ENCODE data around the gene TMEM242.
"Not testable (repeated sequence)": the region's sequence is repeated elsewhere in the genome, so short reads cannot be mapped to it uniquely, and the experiment has no call there.

TMEM242 gene

DNA sequence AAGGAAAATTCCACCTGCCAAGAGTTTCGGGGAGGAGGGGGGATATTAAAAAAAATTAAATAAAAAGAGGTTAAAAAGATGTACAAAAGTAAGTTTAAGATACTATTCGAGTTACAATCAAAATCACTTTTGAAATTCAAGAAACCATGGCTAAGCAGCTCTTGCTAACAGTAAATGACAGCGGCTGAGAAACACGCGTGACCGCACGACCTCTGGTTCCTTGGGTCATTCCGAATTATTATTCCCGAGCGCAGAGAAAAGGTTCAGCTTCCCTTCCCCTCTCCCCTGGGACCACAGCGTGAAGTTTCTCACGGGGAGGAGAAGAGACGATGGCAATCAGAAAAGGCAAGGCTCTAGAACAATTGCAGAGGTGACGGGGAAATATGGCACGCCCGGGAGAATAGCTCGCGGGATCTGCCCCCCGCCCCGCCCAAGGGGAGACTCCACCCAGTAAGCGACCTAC lies 496 bp downstream of the TMEM242 start:
- DNase-seq, result no peak

DNA sequence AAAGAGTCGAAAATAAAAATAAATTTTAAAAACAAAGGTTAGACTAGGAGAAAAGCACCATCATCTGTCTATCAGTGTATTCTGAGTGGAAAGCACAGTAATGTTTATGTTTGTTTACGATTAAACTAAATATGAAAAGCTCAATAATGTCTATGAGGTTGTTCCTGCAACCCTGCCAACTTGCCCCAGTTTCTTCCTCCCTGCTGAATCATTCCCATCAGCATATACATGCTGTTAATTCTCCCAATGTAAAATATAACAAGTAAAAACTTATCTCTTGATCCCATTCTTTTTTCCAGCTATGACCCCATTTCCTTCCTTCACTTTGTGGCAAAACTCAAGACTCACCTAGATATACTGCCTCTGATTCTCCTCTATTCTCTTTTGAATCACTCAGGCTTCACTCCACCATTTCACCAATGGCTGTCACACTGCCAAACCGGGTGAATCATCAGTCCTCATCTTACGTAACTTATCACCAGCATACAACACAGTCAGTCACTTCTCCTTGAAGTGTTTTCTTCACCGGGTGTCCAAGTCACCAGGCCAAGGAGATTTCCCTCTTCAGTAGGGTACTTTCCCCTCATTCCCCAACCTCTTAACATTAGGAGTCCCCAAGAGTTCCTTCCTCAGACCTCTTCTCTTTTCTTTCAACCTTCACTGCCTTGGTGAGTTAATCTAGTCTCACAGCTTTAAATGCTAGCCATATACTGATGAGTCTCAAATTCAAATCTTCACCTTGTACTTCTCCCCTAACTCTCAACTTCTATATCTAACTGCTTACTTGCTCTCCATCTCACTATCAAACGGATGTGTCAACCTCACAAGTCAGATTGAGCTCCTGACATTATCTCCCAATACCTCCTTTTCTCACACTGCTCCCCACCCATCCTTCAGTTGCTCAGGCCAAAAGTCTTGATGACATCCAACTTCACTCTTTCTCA lies 6.2 kb downstream of the TMEM242 start:
- no peak for DNase-seq

DNA sequence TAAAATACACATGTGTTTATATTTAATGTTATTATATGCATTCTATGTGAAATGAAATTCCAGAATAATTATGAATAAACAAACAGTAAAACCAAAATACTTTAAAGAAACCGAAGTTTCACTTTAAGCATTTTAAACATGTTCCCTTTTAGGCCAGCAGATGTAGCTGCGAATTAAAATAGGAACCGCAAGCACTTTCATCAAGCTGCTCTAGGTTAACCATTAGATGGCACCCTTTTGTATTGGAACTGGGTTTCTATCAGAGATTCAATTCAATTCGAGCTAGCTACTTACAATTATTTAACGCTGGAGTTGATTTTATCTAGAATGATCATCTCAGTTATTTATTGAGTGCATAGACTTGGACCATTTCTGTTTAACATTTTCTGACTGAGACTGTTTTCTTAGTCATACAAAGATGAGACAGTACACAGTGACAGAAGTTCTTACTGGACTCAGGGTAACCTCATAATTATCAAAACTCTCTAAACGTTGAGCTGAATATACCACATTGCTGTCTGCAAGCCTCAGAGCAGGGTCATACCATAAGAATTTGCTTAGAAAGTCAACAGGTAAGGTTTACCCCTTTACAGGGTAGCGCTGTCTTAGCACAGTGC lies 8.5 kb downstream of the TMEM242 start:
- no peak for DNase-seq

DNA sequence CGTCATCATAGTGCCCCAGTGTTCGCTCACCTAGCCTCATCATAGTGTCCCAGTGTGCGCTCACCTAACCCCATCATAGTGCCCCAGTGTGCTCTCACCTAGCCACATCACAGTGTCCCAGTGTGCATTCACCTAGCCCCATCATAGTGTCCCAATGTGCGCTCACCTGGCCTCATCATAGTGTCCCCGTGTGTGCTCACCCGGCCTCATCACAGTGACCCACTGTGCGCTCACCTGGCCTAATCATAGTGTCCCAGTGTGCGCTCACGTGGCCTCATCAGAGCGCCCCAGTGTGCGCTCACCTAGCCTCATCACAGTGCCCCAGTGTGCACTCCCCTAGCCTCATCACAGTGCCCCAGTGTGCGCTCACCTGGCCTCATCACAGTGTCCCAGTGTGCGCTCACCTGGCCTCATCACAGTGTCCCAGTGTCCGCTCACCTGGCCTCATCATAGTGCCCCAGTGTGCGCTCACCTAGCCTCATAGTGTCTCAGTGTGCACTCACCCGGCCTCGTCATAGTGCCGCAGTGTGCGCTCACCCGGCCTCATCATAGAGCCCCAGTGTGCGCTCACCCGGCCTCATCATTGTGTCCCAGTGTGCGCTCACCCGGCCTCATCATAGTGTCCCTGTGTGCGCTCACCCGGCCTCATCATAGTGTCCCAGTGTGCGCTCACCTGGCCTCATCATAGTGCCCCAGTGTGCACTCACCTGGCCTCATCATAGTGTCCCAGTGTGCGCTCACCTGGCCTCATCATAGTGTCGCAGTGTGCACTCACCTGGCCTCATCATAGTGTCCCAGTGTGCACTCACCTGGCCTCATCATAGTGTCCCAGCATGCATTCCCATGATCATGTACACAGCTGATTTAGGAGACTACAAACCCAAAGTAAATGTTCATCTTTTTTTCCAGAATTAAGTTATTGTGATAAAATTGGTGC lies 9.5 kb downstream of the TMEM242 start:
- no peak for DNase-seq

DNA sequence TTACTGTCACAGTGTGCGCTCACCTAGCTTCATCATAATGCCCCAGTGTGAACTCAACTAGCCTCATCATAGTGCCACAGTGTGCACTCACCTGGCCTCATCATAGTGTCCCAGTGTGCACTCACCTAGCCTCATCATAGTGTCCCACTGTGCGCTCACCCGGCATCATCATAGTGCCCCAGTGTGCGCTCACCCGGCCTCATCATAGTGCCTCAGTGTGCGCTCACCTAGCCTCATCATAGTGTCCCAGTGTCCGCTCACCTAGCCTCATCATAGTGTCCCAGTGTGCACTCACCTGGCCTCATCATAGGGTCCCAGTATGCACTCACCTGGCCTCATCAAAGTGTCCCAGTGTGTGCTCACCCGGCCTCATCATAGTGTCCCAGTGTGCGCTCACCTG lies 10.6 kb downstream of the TMEM242 start:
- DNase-seq, result no peak

GRCh38 chr6:157310693-157311092 lies 12.6 kb downstream of the TMEM242 start:
- DNase-seq, result not testable (repeated sequence)

GRCh38 chr6:157307661-157308060 lies 15.7 kb downstream of the TMEM242 start:
- no peak for DNase-seq

- no peak for DNase-seq
Observed at GRCh38 chr6:157305670-157306653, 17.4 kb downstream of the TMEM242 start.

DNA sequence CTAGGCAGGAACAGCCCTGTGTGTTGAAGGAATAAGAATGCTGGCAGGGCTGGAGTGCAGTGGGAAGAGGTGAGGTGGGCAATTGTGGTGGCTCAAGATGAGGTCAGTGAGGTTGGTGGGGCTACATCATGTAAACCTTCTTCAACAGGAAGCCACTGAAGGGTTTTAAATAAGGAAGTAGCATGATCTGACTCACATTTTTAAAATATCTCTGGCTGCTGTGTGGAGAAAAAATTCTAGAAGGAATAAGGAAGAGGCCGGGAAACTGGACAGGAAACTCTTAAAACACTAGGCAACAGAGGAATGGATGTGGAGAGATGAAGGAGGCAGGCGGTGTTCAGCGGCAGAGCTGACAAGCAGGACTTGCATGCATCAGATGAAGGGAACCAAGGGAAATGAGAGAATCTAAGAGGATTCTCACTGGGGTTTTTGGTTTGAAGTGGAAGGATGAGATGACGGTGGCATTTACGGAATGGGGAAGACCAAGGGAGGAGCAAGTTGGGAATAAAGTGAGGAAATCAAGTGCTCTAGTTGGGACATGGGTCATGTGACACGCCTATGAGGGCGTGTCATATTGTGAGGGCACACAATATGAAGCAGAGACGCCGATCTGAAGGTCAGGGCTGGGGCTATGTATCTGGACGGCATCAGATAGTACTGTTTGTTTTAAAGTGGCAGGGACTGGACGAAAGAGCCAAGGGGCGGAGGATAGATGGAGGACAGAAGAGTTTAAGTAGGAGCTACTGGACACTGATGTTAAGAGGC lies 18.2 kb downstream of the TMEM242 start:
- DNase-seq, result no peak

DNA sequence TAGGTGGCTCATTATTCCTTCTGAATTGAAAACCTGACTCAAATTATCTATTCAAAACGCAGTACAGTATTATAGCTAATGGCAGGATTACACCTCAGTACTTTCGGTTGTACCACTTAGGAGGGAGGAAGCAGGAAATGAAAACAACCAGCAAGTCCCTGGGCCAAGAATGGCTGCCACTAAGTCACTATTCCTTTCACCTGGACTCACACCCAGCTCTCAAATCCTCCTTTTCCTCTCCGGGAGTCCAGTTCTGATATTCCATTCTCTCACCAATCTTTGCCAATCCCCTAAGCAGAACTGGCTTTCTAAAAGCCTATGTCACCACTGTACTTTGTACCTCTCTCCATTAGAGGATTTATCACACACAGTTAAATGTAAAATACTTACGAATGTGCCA lies 20.6 kb downstream of the TMEM242 start:
- no peak for DNase-seq

DNA sequence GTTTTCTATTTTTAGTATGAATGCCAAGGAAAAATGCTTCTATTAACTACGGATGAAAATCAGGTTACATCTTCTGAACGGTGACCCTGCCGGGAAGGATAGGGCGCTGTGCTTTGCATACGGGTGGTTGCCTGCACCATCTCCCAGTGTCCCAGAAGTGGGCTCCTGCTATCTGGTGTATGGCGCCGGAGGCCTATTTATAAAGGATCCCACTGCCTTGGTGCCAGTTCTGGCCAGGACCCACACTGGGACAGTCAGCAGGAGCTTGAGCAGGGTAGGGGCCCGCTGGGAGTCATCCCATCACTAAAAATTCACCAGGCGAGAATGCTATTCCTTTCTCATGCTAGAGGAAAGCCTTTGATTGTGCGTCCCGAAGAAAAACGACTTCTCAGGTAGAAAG lies 22.9 kb downstream of the TMEM242 start:
- DNase-seq, result no peak

- DNase-seq, result no peak
Observed at GRCh38 chr6:157300006-157300405, 23.3 kb downstream of the TMEM242 start.

GRCh38 chr6:157298216-157298724 lies 25.0 kb downstream of the TMEM242 start:
- DNase-seq, result no peak

DNA sequence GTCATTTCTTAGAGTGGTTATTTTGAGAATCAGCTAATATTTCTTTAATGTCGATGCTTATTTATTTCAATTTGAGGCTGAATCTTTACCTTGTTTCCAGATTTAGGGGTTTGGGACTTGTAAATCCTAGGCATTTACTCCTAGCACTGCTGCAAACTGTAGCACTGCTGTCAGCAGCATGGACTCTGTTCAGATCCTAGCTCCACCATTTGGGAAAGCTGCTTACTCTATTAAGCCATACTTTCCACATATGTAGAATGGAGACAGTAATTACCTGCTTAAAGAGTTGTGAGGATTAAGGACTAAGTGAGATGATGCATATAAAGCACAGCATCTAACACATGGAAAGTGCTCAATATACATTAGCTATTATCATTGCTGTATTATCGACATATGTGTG lies 28.7 kb downstream of the TMEM242 start:
- DNase-seq, result no peak

GRCh38 chr6:157293780-157294179 lies 29.5 kb downstream of the TMEM242 start:
- DNase-seq, result no peak

DNA sequence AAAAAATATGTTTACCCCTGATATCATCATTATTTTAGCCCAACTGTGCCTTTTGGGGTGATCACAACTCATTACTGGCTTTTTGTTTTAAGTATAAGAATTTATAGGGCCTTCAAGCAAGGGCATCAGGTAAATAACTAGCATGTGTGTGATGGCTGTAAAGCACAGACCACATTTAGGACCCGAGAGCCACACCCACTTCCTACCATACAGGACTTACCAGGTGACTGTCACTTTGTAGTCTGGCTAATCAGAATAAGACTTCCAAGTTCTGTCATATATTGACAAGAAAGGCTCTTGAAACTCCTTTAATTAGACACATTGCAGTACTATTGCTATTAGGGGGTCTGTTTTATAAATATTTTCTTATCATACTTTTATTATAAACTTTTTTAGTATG lies 31.1 kb downstream of the TMEM242 start:
- no peak for DNase-seq

DNA sequence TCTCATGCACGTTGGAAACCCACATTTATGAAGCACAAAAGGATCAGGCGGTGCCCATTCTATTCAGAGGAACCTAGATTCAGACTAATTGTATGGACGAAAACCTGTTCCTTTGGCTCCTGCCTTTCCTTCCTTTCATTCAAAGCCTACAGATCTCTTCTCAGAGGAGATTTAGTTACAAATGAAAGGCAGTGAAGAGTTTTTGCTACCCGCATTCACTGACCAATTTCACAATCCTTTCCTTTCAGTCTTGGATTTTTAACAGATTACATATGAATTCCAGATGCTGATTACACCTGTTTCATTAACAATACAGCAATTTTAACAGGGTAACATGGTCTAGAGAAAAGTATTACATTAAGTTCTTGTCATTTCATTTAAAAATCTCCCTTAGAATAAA lies 32.0 kb downstream of the TMEM242 start:
- no peak for DNase-seq

GRCh38 chr6:157290797-157291196 lies 32.5 kb downstream of the TMEM242 start:
- DNase-seq, result no peak

DNA sequence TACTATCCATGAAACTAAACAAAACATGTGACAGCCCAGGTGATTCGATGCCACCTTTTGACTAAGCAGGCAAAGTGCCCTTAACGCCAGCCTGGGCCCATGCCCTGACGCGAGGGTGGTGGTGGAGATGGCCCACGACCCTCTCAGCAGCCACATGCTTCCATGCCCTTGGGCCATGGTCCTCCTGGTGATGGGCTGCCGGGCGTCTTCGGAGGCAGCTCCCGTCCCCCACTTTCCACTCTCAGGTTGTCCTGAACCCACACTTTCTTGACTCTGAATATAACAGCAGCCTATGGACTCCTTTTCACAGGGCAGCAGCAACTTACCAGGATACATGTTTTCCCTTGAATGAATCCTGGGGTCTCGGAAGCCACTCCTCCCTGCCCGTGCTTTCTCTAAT lies 33.6 kb downstream of the TMEM242 start:
- no peak for DNase-seq

- no peak for DNase-seq
Observed at GRCh38 chr6:157288575-157288974, 34.7 kb downstream of the TMEM242 start.

DNA sequence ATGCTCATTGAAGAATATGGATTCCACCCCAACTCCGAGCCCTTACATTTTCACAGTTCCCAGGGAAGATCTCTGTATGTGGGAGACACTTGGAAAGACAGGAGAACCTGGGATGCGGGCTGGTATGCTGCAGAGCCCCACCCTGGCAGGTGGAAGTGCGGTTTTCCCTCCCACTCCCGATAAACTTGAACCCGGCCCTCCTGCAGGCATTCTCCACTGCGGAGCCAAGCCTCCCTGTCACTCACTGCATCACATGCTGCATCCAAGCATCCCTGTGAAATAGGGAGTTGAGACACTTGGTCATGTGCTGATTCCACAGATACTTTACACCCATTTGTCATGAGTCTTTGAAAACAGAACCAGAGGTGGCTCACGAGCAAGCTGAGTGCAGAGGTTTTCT lies 35.4 kb downstream of the TMEM242 start:
- DNase-seq, result no peak
